Measurements from ENCODE around the gene NTM. TPM values are rescaled to one million over a fixed set of nuclear protein-coding genes. Genes with fewer than 3 reads are reported as not detected.

NTM gene
- total RNA-seq, 4 donors from 2014 or later, result 1.4 to 5.7 TPM; not detected in 2

DNA sequence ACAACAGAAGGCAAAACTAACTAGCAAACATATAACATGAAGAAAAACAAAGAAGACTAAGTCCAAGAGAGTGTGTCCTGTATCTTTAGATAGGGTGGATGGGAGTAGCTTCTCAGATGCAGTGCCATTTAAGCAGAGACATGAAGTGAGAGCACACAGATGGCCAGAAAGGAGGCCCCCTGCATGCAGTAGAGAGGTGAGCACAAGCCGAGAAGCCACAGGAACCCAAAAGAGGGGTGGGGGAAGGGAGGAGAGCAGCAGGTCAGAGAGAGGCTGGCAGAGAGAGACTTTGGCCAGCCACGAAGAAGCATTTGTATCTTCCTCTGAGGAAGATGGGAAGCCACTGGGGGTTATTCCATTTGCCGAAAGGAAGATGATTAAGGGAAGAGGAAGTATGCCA lies 86.7 kb downstream of the NTM start:
- H3K27me3 ChIP-seq, result no peaks in the 10 kb centered on the region
- H3K27ac ChIP-seq, result no peak overlapping the region
- TF ChIP-seq, protein P1, sequence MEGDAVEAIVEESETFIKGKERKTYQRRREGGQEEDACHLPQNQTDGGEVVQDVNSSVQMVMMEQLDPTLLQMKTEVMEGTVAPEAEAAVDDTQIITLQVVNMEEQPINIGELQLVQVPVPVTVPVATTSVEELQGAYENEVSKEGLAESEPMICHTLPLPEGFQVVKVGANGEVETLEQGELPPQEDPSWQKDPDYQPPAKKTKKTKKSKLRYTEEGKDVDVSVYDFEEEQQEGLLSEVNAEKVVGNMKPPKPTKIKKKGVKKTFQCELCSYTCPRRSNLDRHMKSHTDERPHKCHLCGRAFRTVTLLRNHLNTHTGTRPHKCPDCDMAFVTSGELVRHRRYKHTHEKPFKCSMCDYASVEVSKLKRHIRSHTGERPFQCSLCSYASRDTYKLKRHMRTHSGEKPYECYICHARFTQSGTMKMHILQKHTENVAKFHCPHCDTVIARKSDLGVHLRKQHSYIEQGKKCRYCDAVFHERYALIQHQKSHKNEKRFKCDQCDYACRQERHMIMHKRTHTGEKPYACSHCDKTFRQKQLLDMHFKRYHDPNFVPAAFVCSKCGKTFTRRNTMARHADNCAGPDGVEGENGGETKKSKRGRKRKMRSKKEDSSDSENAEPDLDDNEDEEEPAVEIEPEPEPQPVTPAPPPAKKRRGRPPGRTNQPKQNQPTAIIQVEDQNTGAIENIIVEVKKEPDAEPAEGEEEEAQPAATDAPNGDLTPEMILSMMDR (IDR thresholded peaks at IDR 0.05), result no peak
- no peak for TF ChIP-seq POLR2A (IDR thresholded peaks at IDR 0.05)
- no peak for DNase-seq
- no peaks in the 10 kb centered on the region for H3K4me1 ChIP-seq
- intact Hi-C loops (cut with DNase I; ENCODE audit: low total_unique reads), result no loop called here
- H3K9me3 ChIP-seq, result no peaks in the 10 kb centered on the region
- no peaks in the 10 kb centered on the region for H3K36me3 ChIP-seq
- H3K4me3 ChIP-seq, result no peak overlapping the region

DNA sequence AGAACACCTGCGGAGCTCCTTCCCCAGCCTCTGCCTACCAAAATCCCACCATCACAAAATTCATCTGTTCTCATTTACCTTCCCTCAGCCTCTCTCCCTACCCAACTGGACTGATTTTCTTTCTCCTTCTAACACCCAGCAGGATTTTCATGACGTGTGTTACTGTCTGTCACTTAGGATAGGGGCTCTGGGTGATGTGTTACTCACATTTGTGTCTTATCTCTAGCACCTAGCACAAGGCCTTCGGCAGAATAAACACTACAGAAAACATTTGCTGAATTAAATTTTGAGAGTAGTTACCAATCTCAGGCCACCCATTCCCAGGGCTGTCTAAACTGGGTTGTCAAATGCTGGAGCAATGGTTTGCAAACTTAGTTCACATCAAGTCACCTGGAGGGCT lies 88.0 kb downstream of the NTM start:
- no peak overlapping the region for H3K4me3 ChIP-seq
- TF ChIP-seq POLR2A (IDR thresholded peaks at IDR 0.05), result no peak
- TF ChIP-seq, protein P1 (IDR thresholded peaks at IDR 0.05), result no peak
- H3K27me3 ChIP-seq, result no peaks in the 10 kb centered on the region
- no peak overlapping the region for H3K27ac ChIP-seq
- no peaks in the 10 kb centered on the region for H3K9me3 ChIP-seq
- intact Hi-C loops (cut with DNase I; ENCODE audit: low total_unique reads), result no loop called here
- no peaks in the 10 kb centered on the region for H3K36me3 ChIP-seq
- H3K4me1 ChIP-seq, result no peaks in the 10 kb centered on the region
- DNase-seq, result no peak

DNA sequence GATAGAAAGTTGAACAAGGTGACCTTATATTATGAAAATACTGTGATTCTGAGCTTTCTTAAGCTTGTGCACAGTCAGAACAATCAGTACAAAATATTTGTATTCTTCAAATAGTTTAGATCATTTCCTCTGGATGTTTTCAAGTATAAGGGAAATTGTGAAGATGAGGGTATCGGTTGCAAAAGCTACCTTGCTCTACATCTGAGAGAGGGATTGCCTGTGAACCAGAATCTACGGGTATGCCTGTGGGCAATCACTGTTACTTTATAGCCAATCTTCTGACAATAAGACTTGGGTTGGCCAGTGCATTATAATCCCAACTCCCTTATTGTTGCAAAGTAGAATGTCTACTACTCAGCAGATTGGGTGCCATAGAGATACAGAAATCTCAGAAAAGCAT lies 90.5 kb downstream of the NTM start:
- Histone ChIP-seq H3K9me3 (no peaks in the 10 kb centered on the region), H3K4me3 (no peak overlapping the region)
- intact Hi-C loops (cut with DNase I; ENCODE audit: low total_unique reads), result no loop called here

DNA sequence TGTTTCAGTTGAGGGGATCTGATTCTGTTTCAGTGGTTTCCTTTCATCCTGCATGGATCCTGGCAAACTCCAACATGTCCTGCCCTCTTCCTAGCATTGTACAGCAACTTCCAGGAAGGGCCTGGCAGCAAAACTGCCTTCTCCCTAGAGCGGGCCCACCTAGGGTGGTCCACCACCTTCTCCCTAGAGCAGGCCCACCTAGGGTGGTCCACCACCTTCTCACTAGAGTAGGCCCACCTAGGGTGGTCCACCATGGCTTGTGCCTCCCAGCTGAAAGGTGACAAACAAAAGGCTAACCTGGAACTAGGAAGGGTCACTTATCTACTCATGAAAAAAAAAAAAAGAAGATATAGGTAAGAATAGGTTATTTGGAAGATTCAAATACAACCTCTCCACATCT lies 92.2 kb downstream of the NTM start:
- DNase-seq, result no peak
- intact Hi-C loops (cut with DNase I; ENCODE audit: low total_unique reads), result no loop called here
- no peaks in the 10 kb centered on the region for H3K9me3 ChIP-seq

More for the DNA sequence above, 90.5 kb downstream of the NTM start:
- Histone ChIP-seq H3K36me3 (no peaks in the 10 kb centered on the region), H3K27ac (no peak overlapping the region), H3K27me3 (no peaks in the 10 kb centered on the region), H3K4me1 (no peaks in the 10 kb centered on the region)
- TF ChIP-seq, protein P1 (IDR thresholded peaks at IDR 0.05), result no peak
- TF ChIP-seq POLR2A (IDR thresholded peaks at IDR 0.05), result no peak
- no peak for DNase-seq

GRCh38 chr11:131463162-131463561 lies 92.7 kb downstream of the NTM start:
- TF ChIP-seq POLR2A (IDR thresholded peaks at IDR 0.05), result no peak
- TF ChIP-seq, protein P1 (IDR thresholded peaks at IDR 0.05), result no peak
- no peaks in the 10 kb centered on the region for H3K36me3 ChIP-seq
- no peak overlapping the region for H3K27ac ChIP-seq
- no peaks in the 10 kb centered on the region for H3K9me3 ChIP-seq
- no peak overlapping the region for H3K4me3 ChIP-seq
- H3K27me3 ChIP-seq, result no peaks in the 10 kb centered on the region
- no peak for DNase-seq
- intact Hi-C loops (cut with DNase I; ENCODE audit: low total_unique reads), result no loop called here
- H3K4me1 ChIP-seq, result no peaks in the 10 kb centered on the region

More for the DNA sequence above, 92.2 kb downstream of the NTM start:
- TF ChIP-seq POLR2A (IDR thresholded peaks at IDR 0.05), result no peak
- TF ChIP-seq, protein P1 (IDR thresholded peaks at IDR 0.05), result no peak
- Histone ChIP-seq H3K27me3 (no peaks in the 10 kb centered on the region), H3K36me3 (no peaks in the 10 kb centered on the region), H3K4me3 (no peak overlapping the region), H3K4me1 (no peaks in the 10 kb centered on the region), H3K27ac (no peak overlapping the region)

Measured in uterus (tissue), 4 donors.